Panc1 (cell line): Measurements from ENCODE around the gene CLCF1.

ENCODE experiments used
- CTCF ChIP-seq: fragments of 450-650 bp; IDR thresholded peaks from 2 replicates; pipeline ENCODE4 v1.5.1; 2017; ENCODE audit warnings: mild to moderate bottlenecking
- POLR2AphosphoS5 ChIP-seq: IDR thresholded peaks from 2 replicates; pipeline ENCODE4 v1.6.1; 2012; ENCODE audit warnings: mild to moderate bottlenecking, low read depth, low read length, moderate library complexity
- REST ChIP-seq, 2 experiments: IDR thresholded peaks; 2 replicates each; pipeline ENCODE4 v1.6.1; 2011 to 2012; ENCODE audit warnings: low read depth in 2 of 2, control low read depth in 1 of 2, low read length in 1 of 2, mild to moderate bottlenecking in 1 of 2, moderate library complexity in 1 of 2; ENCODE audit not compliant: insufficient read depth in 1 of 2
- SIN3A ChIP-seq: IDR thresholded peaks from 2 replicates; pipeline ENCODE4 v1.6.1; 2012; ENCODE audit warnings: low read depth, mild to moderate bottlenecking, low read length, moderate library complexity, borderline replicate concordance; ENCODE audit not compliant: insufficient read depth
- TCF7L2 ChIP-seq: IDR thresholded peaks from 2 replicates; pipeline ENCODE4 v1.6.1; 2011; ENCODE audit warnings: mild to moderate bottlenecking, low read depth, low read length, inconsistent platforms

- TF ChIP-seq CTCF (no peak), POLR2AphosphoS5 (no peak), REST (IDR thresholded peaks at IDR 0.05; ENCODE audit: insufficient read depth in 1 of 2, low read depth in 2 of 2, low read length in 1 of 2) (no peak), TCF7L2 (no peak), SIN3A (no peak)
Observed at GRCh38 chr11:67408437-67409200, 35.2 kb upstream of the CLCF1 start.
